Forelimb muscle (tissue), 1 donor: ENCODE data around the gene GTPBP1. TPM values are rescaled to one million over a fixed set of nuclear protein-coding genes. Genes with fewer than 3 reads are reported as not detected.

ENCODE experiments used
- polyA plus RNA-seq: library from polyadenylated mRNA; unstranded; fragments of 120-200 nt; gene quantifications from one replicate; pipeline ENCODE4 v1.2.1, GENCODE V29; 2013; ENCODE audit not compliant: insufficient read length

GTPBP1 gene
- polyA plus RNA-seq, 1 donor: 32.0 TPM

Other genes starting within 250 kb of the GTPBP1 start
- gene KDELR3, start 237.8 kb upstream of the GTPBP1 start, polyA plus RNA-seq: 21.4 TPM
- 317 TPM for gene DDX17, start 199.6 kb upstream of the GTPBP1 start, polyA plus RNA-seq
- 5.0 TPM for gene DMC1, start 135.8 kb upstream of the GTPBP1 start, polyA plus RNA-seq
- 1.1 TPM for gene FAM227A, start 49.6 kb upstream of the GTPBP1 start, polyA plus RNA-seq
- gene CBY1, start 49.3 kb upstream of the GTPBP1 start, polyA plus RNA-seq: 32.4 TPM
- 79.4 TPM for gene TOMM22, start 24.0 kb upstream of the GTPBP1 start, polyA plus RNA-seq
- gene JOSD1, start 5.0 kb upstream of the GTPBP1 start, polyA plus RNA-seq: 30.9 TPM
- gene SUN2, start 50.1 kb downstream of the GTPBP1 start, polyA plus RNA-seq: 50.6 TPM
- gene DNAL4, start 88.2 kb downstream of the GTPBP1 start, polyA plus RNA-seq: 12.5 TPM
- gene NPTXR, start 138.1 kb downstream of the GTPBP1 start, polyA plus RNA-seq: 4.9 TPM
- 24.4 TPM for gene CBX6, start 166.3 kb downstream of the GTPBP1 start, polyA plus RNA-seq